AML-193 (cell line): ENCODE measurements around the gene TRAPPC2L.
"Not testable (repeated sequence)": the region's sequence is repeated elsewhere in the genome, so short reads cannot be mapped to it uniquely, and the experiment has no call there.

Source experiments
- DNase-seq, 2 experiments: peaks; one replicate each; lab custom pipeline; 2025; lab: John Stamatoyannopoulos, UW

TRAPPC2L gene

GRCh38 chr16:88878356-88878755, 21.4 kb downstream of the TRAPPC2L start:
- DNase-seq, result no peak

GRCh38 chr16:88878967-88879787, 22.2 kb downstream of the TRAPPC2L start:
- no peak for DNase-seq

DNA sequence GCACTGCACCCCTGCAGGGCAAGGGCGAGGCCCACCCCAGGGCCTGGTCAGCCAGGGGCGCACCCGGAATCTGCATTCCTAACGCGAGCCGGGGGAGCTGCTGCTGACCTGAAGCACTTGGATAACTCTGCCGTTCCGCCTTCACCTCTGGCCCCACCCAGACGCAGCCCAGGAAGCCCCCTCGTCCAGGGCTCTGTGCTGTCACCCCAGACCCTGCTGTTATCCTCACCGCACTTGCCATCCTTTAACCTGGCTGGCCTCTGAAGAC, 22.8 kb downstream of the TRAPPC2L start:
- no peak for DNase-seq

GRCh38 chr16:88880226-88881006, 23.5 kb downstream of the TRAPPC2L start:
- DNase-seq, result no peak

DNA sequence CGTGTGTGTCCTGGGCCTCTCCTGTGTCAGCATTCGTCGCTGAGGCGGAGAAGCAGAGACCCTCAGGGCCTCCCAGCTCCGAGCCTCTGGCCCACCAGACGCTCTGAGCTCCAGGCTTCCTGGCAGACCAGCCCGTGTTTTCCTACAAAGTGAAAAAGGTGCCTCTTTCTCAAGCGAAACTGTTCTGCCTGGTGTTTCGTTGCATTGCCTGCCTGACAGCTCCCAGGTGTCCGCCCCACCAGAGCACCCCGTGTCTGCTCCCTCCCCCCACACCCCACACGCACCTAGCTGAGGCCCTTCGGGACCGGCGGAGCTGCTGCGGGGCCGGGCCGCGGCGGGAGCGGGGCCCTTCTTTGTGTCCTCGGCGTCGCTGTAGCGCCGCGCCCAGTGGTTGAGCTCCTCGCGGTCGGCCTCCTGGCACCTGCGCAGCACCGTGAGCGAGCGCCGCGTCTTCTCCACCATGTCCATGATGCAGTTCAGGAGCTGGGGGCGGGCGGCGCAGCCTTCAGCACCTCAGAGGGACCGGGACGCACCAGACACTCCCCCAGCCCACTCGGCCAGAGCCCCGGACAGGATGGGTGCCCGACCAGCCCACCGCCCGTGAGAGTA, 24.2 kb downstream of the TRAPPC2L start:
- DNase-seq, result no peak

- DNase-seq, result no peak
Measured at GRCh38 chr16:88881675-88882357, 24.9 kb downstream of the TRAPPC2L start.

DNA sequence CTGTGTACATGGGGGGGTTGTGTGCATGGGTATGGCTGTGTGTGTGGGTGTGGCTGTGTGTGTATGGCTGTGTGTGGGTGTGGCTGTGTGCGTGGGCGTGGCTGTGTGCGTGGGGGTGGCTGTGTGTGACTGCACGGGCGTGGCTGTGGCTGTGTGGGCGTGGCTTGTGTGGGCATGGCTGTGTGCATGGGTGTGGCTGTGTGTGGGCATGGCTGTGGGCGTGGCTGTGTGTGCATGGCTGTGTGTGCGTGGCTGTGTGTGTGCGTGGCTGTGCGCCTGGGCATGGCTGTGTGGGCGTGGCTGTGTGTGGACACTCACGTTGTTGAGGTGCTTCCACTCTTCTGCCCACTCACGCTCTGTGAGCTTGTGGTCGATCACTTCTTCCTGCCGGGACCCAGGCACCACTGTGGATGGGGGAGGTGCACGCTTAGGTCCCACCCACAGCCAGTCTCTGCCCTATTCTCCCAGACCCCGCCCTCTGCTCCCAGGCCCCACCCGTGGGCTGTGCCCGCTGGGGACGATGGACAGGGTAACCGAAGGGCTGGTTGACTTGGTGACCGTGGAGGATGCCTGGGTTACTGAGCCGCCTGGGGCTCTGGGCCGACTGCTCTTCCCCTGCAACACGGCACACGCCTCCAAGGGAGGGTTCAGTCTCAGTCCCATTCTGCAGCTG, 25.6 kb downstream of the TRAPPC2L start:
- DNase-seq, result no peak

DNA sequence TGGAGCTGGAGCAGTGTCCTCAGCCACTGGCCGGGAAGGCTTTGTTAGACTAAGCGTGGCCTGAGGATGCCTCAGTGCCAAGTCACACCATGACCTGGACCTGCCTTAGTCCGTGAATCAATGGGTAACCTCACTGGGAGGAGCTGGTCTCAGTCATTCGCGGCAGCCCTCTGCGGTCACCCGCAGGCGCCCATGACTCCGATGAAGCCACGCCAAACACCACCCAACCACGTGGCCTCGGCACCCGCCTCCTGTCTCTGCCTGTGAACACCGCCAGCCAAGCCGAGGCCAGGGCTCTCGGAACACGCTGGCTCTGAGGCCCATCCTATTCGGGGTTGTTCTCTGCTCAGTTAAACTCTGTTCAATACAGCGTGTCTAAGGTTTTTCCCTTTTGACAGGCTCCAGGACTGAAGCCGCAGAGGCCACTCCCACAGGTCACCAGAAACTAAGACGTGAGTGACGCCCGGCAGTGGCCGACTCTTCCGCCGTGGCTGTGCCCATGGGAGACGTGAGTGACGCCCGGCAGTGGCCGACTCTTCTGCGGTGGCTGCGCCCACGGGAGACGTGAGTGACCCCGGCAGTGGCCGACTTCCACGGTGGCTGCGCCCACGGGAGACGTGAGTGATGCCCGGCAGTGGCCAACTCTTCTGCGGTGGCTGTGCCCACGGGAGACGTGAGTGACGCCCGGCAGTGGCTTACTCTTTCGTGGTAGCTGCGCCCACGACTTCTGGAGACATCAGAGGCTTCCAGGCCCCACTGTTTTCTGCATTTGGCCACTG, 26.4 kb downstream of the TRAPPC2L start:
- no peak for DNase-seq

GRCh38 chr16:88883946-88884345, 27.0 kb downstream of the TRAPPC2L start:
- DNase-seq, result no peak

- DNase-seq, result no peak
Measured at GRCh38 chr16:88884569-88885271, 27.8 kb downstream of the TRAPPC2L start.

- DNase-seq, result no peak
Measured at GRCh38 chr16:88885693-88886280, 28.9 kb downstream of the TRAPPC2L start.

- no peak for DNase-seq
Measured at GRCh38 chr16:88886420-88886844, 29.5 kb downstream of the TRAPPC2L start.

DNA sequence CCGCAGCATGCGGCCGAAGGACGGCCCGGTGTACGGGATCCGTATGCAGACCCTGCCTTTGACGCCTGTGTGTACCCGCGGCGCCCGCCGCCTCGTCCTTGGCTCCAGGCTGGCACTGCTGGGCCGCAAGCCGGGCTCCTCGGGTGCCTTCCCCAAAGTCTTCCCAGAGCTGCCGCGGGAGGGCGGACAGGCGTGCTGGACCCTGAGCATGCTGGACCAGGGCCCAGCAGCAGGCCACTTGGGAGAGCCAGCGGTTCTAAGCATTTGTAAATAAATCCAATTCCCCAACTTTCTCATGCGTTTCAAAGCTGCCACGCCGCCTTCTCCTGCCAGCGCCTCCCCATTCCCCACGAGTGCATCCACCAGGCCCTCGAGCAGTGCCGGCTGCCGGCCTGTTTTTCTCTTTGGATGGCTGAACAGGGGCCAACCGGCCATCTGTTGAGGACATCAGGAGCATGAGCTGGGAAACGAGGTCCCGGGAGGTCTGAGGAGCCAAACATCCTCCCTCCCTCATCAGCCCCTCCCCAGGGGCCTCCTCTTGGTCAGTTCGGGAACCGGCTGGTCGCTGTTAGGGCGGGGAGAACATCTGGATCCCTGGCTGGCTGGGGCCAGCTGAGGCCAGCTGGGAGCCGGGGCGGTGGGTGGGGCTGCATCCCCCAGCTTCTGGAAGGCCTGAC, 30.1 kb downstream of the TRAPPC2L start:
- DNase-seq, result no peak

DNA sequence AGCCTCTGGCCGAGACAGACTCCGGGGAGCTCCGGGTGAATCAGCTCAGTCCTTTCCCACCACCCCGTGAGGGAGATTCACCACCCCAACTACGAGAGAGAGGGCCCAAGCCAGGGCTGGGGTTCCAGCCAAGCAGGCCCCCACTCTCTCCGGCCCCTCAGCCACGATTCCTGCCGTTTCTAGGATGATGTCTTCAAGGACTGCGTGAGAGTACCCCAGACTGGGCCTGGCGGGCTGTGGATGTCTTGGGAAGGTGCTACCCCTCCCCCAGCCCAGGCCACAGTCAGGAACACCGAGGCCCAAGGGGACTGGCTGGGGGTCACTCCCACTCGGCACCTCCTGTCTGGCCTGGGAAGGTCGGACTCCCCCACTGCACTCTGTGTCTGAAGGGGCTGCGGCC, 31.1 kb downstream of the TRAPPC2L start:
- DNase-seq, result no peak

GRCh38 chr16:88888461-88889387, 31.8 kb downstream of the TRAPPC2L start:
- no peak for DNase-seq

DNA sequence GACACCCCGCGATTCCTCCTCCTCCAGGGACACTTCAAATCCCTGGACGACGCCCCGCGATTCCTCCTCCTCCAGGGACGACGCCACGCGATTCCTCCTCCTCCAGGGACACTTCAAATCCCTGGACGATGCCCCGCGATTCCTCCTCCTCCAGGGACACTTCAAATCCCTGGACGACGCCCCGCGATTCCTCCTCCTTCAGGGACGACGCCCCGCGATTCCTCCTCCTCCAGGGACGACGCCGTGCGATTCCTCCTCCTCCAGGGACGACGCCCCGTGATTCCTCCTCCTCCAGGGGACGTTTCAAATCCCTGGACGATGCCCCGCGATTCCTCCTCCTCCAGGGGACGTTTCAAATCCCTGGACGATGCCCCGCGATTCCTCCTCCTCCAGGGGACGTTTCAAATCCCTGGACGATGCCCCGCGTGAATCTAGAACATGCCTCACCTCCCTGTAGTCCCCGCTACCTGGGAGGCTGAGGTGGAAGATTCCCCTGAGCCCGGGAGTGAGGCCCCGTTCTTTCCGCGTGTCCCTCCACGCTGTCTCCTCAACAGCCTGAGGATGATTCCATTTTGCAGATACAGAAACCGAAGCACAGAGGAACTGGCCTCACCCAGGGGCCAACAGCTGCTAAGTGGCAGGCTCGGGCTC, 32.9 kb downstream of the TRAPPC2L start:
- DNase-seq, result not testable (repeated sequence)

DNA sequence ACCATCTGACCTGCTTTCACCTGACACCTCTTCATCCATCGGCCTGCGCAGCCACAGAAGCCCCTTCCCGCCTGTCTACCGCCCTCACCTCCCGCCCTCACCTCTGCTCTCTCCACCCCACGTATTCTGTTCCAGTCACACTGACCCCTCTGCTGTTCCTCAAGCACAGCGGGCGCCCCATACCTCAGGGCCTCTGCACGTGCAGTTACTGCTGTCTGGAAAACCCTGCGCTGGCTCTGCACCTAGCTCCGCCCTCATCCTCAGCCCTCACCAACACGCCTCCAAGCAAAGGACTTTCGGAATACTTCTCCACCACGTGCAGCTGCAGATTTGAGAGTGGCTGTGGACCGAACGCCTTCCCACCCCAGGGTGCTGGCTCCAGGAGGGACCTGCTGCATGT, 34.2 kb downstream of the TRAPPC2L start:
- DNase-seq, result no peak

DNA sequence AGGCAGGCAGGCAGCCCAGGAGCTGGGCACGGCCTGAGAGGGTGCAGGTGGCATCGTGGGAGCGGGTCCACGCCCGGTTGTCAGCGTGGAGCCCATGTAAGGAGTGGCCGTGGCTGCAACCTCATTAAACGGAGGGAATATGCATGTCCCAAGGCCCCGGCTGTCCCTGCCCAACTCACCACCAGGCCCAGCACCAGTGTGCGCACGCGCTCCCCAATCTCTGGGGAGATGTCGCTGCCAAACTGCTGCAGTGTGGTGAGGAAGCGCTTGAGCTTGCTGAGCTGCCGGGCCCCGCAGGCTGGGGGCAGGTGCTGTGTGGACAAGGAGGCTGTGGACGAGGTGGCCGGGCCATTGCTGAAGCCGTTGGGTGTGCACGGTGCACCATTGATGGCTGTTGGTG, 35.1 kb downstream of the TRAPPC2L start:
- DNase-seq, result no peak
